GM18498 (cell line): ENCODE data around the gene POU3F4.

ENCODE experiments used
- ATAC-seq: cut with Tn5 transposase; IDR thresholded peaks from one replicate; pipeline ENCODE4 v1.9.1; 2021; ENCODE audit warnings: mild to moderate bottlenecking, moderate library complexity; ENCODE audit not compliant: unreplicated experiment

POU3F4 gene

GRCh38 chrX:83508006-83508405, at the start of gene POU3F4:
Gene POU3F4 (plus strand): TSS chrX:83508290. CDS start chrX:83508325, 35 bp downstream.
- no peak for ATAC-seq

- ATAC-seq, result peak; percentile 84
Observed at GRCh38 chrX:83469551-83469950, 38.5 kb upstream of the POU3F4 start.

- ATAC-seq, result no peak
Observed at GRCh38 chrX:83495898-83496297, 12.2 kb upstream of the POU3F4 start.

- no peak for ATAC-seq
Observed at GRCh38 chrX:83501003-83501402, 7.1 kb upstream of the POU3F4 start.

GRCh38 chrX:83501530-83501929, 6.6 kb upstream of the POU3F4 start:
- no peak for ATAC-seq

- no peak for ATAC-seq
Observed at GRCh38 chrX:83504721-83505479, 3.2 kb upstream of the POU3F4 start.

GRCh38 chrX:83508526-83509253, 600 bp downstream of the POU3F4 start:
- no peak for ATAC-seq

GRCh38 chrX:83509254-83509801, 1.2 kb downstream of the POU3F4 start:
- ATAC-seq, result no peak

- no peak for ATAC-seq
Observed at GRCh38 chrX:83510510-83511062, 2.5 kb downstream of the POU3F4 start.

GRCh38 chrX:83511208-83511607, 3.1 kb downstream of the POU3F4 start:
- no peak for ATAC-seq

GRCh38 chrX:83512111-83512510, 4.0 kb downstream of the POU3F4 start:
- no peak for ATAC-seq

GRCh38 chrX:83516597-83516996, 8.5 kb downstream of the POU3F4 start:
- no peak for ATAC-seq

GRCh38 chrX:83521905-83522304, 13.8 kb downstream of the POU3F4 start:
- no peak for ATAC-seq

GRCh38 chrX:83529950-83530349, 21.9 kb downstream of the POU3F4 start:
- no peak for ATAC-seq

- ATAC-seq, result peak; percentile 85
Observed at GRCh38 chrX:83535417-83536196, 27.5 kb downstream of the POU3F4 start.
